Measurements from ENCODE around the gene NUMBL. TPM values are rescaled to one million over a fixed set of nuclear protein-coding genes. Genes with fewer than 3 reads are reported as not detected.

Gene NUMBL
- total and polyA plus RNA-seq, 9 of the 15 experiments (the other 6 are each of a cell fraction or from before 2014, with no cell fraction given): 0.39 to 38.6 (median 6.6) TPM

DNA sequence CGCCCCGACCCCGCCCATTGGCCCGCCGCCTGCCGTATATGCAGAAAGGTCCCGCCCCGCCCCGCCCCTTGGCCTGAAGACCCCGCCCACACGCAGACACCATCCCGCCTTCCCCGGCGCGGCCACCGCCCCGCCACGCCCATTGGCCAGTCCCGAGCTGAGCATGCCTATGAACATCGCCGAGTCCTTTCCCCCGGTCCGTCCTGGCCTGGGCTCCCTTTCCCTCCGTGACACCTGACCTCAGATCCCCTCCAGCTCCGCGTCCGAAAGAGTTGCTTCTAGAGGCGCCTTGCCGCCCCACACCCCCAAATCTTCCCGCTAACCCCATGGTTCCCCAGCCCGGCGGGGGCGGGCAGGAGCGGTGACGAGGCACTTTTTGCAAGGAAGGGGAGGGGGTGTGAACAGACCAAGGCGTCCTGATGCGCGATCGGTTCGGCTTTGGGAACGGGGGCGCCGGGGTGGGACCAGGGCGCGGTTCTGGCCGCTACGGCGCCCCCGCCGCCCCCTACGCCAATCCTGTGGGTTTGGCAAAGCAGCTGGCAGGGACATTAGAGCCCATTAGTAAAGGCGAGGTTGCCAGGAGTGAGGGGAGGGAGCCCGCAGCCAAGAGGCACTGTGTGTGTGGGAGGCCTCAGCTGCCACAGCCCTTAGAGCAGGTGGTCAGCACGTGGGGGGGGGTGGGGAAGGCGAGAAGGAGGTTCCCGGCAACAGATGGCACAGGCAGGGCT lies 406 bp upstream of the NUMBL start (continued):
- TF ChIP-seq ZNF76 (CRISPR knock-in tag; IDR thresholded peaks at IDR 0.05; ENCODE audit: borderline replicate concordance): 0 out of 2 replicates have a peak, but pooled peaks have one; percentile 50
- TF ChIP-seq, protein P1, sequence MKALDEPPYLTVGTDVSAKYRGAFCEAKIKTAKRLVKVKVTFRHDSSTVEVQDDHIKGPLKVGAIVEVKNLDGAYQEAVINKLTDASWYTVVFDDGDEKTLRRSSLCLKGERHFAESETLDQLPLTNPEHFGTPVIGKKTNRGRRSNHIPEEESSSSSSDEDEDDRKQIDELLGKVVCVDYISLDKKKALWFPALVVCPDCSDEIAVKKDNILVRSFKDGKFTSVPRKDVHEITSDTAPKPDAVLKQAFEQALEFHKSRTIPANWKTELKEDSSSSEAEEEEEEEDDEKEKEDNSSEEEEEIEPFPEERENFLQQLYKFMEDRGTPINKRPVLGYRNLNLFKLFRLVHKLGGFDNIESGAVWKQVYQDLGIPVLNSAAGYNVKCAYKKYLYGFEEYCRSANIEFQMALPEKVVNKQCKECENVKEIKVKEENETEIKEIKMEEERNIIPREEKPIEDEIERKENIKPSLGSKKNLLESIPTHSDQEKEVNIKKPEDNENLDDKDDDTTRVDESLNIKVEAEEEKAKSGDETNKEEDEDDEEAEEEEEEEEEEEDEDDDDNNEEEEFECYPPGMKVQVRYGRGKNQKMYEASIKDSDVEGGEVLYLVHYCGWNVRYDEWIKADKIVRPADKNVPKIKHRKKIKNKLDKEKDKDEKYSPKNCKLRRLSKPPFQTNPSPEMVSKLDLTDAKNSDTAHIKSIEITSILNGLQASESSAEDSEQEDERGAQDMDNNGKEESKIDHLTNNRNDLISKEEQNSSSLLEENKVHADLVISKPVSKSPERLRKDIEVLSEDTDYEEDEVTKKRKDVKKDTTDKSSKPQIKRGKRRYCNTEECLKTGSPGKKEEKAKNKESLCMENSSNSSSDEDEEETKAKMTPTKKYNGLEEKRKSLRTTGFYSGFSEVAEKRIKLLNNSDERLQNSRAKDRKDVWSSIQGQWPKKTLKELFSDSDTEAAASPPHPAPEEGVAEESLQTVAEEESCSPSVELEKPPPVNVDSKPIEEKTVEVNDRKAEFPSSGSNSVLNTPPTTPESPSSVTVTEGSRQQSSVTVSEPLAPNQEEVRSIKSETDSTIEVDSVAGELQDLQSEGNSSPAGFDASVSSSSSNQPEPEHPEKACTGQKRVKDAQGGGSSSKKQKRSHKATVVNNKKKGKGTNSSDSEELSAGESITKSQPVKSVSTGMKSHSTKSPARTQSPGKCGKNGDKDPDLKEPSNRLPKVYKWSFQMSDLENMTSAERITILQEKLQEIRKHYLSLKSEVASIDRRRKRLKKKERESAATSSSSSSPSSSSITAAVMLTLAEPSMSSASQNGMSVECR (CRISPR knock-in tag; IDR thresholded peaks at IDR 0.05): no peak; the same call in 1 of the 2 replicates
- TF ChIP-seq, protein P2, sequence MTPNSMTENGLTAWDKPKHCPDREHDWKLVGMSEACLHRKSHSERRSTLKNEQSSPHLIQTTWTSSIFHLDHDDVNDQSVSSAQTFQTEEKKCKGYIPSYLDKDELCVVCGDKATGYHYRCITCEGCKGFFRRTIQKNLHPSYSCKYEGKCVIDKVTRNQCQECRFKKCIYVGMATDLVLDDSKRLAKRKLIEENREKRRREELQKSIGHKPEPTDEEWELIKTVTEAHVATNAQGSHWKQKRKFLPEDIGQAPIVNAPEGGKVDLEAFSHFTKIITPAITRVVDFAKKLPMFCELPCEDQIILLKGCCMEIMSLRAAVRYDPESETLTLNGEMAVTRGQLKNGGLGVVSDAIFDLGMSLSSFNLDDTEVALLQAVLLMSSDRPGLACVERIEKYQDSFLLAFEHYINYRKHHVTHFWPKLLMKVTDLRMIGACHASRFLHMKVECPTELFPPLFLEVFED (CRISPR knock-in tag; conservative IDR thresholded peaks at IDR 0.05): 0 out of 2 replicates have a peak, but pooled peaks have one; percentile 44
- no peak for TF ChIP-seq RBM25 (IDR thresholded peaks at IDR 0.05; ENCODE audit: low read depth, low read length, severe bottlenecking)
- TF ChIP-seq DACH1 (IDR thresholded peaks at IDR 0.05; ENCODE audit: partially characterized antibody): peak; percentile 60
- TF ChIP-seq TFAM (CRISPR knock-in tag; conservative IDR thresholded peaks at IDR 0.05): no peak
- peak; percentile 99 for TF ChIP-seq MAFG (tag; conservative IDR thresholded peaks at IDR 0.05)
- no peak for TF ChIP-seq PTRF (tag; IDR thresholded peaks at IDR 0.05)
- TF ChIP-seq KHSRP (IDR thresholded peaks at IDR 0.05): no peak
- no peak for TF ChIP-seq ZNF830 (CRISPR knock-in tag; IDR thresholded peaks at IDR 0.05)
- no peak for TF ChIP-seq RFX7 (CRISPR knock-in tag; IDR thresholded peaks at IDR 0.05)
- no peak for TF ChIP-seq PYGO2 (tag; IDR thresholded peaks at IDR 0.05)
- peak; percentile 50; the same call in 1 of the 2 replicates for TF ChIP-seq ATF7 (IDR thresholded peaks at IDR 0.05)
- TF ChIP-seq ZNF263 (CRISPR knock-in tag; IDR thresholded peaks at IDR 0.05; ENCODE audit: borderline replicate concordance): no peak
- no peak for TF ChIP-seq CHD1 (IDR thresholded peaks at IDR 0.05; ENCODE audit: low read length)
- TF ChIP-seq TAF15 (IDR thresholded peaks at IDR 0.05; ENCODE audit: low read depth, low read length): no peak
- TF ChIP-seq, protein P3, sequence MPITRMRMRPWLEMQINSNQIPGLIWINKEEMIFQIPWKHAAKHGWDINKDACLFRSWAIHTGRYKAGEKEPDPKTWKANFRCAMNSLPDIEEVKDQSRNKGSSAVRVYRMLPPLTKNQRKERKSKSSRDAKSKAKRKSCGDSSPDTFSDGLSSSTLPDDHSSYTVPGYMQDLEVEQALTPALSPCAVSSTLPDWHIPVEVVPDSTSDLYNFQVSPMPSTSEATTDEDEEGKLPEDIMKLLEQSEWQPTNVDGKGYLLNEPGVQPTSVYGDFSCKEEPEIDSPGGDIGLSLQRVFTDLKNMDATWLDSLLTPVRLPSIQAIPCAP (CRISPR knock-in tag; IDR thresholded peaks at IDR 0.05; ENCODE audit: borderline replicate concordance): no peak
- TF ChIP-seq, protein P4, sequence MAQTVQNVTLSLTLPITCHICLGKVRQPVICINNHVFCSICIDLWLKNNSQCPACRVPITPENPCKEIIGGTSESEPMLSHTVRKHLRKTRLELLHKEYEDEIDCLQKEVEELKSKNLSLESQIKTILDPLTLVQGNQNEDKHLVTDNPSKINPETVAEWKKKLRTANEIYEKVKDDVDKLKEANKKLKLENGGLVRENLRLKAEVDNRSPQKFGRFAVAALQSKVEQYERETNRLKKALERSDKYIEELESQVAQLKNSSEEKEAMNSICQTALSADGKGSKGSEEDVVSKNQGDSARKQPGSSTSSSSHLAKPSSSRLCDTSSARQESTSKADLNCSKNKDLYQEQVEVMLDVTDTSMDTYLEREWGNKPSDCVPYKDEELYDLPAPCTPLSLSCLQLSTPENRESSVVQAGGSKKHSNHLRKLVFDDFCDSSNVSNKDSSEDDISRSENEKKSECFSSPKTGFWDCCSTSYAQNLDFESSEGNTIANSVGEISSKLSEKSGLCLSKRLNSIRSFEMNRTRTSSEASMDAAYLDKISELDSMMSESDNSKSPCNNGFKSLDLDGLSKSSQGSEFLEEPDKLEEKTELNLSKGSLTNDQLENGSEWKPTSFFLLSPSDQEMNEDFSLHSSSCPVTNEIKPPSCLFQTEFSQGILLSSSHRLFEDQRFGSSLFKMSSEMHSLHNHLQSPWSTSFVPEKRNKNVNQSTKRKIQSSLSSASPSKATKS (CRISPR knock-in tag; IDR thresholded peaks at IDR 0.05): no peak
- no peak for TF ChIP-seq GTF2A2 (tag; IDR thresholded peaks at IDR 0.05)

Measured in K562 (cell line).